ENCODE data around the gene FBXW10B.
"Not testable (repeated sequence)": the region's sequence is repeated elsewhere in the genome, so short reads cannot be mapped to it uniquely, and the experiment has no call there.

The FBXW10B gene

DNA sequence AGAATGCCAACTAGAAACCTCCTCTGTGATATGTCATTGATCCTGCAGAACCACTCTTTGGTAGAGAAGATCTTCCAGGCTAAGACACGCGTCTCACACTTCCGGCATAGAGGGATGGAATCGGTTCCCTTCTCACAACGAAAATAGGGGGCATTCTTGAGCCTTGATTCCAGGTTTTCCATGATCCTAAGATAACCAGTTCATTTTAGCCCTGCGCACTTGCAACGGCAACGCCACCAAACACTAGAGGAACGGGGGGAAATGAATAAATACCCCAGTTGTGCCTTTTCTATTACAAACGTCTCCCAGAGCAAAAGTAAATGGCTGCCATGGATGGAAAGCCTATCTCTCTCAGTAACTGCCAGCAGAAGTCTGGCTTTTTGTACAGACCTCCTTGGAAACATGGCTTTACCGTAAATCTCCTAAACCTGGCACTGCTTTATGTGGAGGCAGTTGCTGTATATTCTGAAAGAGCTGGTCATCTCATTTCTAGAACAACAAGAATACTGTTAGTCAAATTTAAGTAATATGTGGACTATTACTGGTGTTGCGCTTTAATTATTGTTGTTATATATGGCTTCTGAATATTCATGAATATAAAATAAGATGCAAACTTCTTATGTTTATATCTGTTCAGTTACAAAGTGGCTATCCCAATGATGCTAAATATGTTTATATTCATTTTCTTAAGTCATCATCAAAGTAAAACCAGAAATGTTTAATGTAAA, at the start of gene FBXW10B:
FBXW10B (minus strand) TSS at position 374 of the 728 bp plus-strand sequence; CDS start at position 182, 192 bp downstream.
- DNase-seq (ENCODE audit: extremely low spot score); CTCF ChIA-PET; POLR2A ChIA-PET: not testable (repeated sequence)

DNA sequence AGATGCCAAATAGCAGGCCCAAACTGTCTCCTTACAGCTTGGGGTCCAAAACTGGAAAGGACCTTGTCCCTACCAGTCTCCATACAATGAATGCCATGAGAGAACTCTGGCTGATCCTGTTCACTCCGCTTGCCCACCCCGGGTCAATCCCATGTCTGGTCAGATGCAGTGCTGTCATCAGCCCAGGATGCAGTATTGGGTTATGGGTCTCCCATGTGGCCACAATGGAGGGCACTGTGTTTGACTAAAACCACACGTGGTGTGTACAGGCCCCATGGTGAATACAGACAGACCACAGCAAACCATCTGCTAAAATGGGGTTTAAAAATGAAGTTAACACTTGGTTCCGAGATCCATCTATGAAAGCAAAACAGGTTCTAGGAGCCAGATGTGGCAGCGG, 44.2 kb upstream of the FBXW10B start:
- no peak for TF ChIP-seq FOXA1 (IDR thresholded peaks at IDR 0.05)
- no peak for TF ChIP-seq LEF1 (IDR thresholded peaks at IDR 0.05; ENCODE audit: borderline replicate concordance)
- no peak for TF ChIP-seq HDGF (IDR thresholded peaks at IDR 0.05; ENCODE audit: borderline replicate concordance)
- TF ChIP-seq NFRKB (IDR thresholded peaks at IDR 0.05), result no peak
- no peak for TF ChIP-seq CTBP1 (IDR thresholded peaks at IDR 0.05; ENCODE audit: borderline replicate concordance)
- TF ChIP-seq TARDBP (IDR thresholded peaks at IDR 0.05), result no peak
- TF ChIP-seq ARNT (IDR thresholded peaks at IDR 0.05), result no peak
- TF ChIP-seq L3MBTL2 (conservative IDR thresholded peaks at IDR 0.05), result no peak
- TF ChIP-seq BHLHE40 (IDR thresholded peaks at IDR 0.05; ENCODE audit: borderline replicate concordance), result no peak
- no peak for TF ChIP-seq PKNOX1 (IDR thresholded peaks at IDR 0.05)
- TF ChIP-seq ZNF384 (IDR thresholded peaks at IDR 0.05), result no peak
- TF ChIP-seq FOXK2 (IDR thresholded peaks at IDR 0.05), result no peak
- CTCF ChIA-PET, result no interaction called here
- POLR2A ChIA-PET, result no interaction called here
- DNase-seq (ENCODE audit: extremely low spot score), result no peak

- TF ChIP-seq ELF4 (IDR thresholded peaks at IDR 0.05) (no peak), FOXA1 (IDR thresholded peaks at IDR 0.05) (no peak), FOXM1 (IDR thresholded peaks at IDR 0.05; ENCODE audit: borderline replicate concordance) (no peak), ARNT (IDR thresholded peaks at IDR 0.05) (no peak), SP1 (IDR thresholded peaks at IDR 0.05) (no peak), LEF1 (IDR thresholded peaks at IDR 0.05; ENCODE audit: borderline replicate concordance) (no peak), NFRKB (IDR thresholded peaks at IDR 0.05) (no peak), ZNF384 (IDR thresholded peaks at IDR 0.05) (no peak), SUZ12 (IDR thresholded peaks at IDR 0.05) (no peak), CTBP1 (IDR thresholded peaks at IDR 0.05; ENCODE audit: borderline replicate concordance) (no peak), PKNOX1 (IDR thresholded peaks at IDR 0.05) (no peak), HDGF (IDR thresholded peaks at IDR 0.05; ENCODE audit: borderline replicate concordance) (no peak), L3MBTL2 (conservative IDR thresholded peaks at IDR 0.05) (no peak), FOXK2 (IDR thresholded peaks at IDR 0.05) (no peak)
- POLR2A ChIA-PET, result interaction anchor here (2.2 kb wide), 1 partner anchor 11 kb away, joined by 9 read pairs; no protein-coding TSS in a partner anchor
- DNase-seq (ENCODE audit: extremely low spot score), result no peak
- CTCF ChIA-PET, result no interaction called here
Measured at GRCh38 chr17:15663176-15663575, 43.7 kb upstream of the FBXW10B start.

DNA sequence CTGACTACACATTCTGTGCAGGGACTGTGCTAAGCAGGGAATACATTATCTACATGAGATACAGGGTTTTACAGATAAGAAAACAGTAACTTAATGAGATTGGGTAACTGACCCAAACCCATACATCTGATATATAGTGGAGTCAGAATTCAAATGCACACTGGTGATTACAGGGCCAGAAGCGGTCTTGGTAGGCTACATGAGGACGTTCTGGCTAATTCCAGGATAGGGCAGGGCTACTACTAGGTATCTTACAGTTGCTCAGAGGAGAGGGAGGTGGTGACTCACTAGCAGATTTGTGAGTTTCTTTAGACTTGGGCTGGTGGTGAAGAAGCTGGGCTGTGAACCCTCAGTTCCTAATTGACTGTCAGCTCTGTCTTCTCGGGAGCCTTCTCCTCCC, 43.2 kb upstream of the FBXW10B start:
- DNase-seq (ENCODE audit: extremely low spot score), result no peak
- TF ChIP-seq FOXA1 (IDR thresholded peaks at IDR 0.05) (no peak), HDGF (IDR thresholded peaks at IDR 0.05; ENCODE audit: borderline replicate concordance) (no peak), BHLHE40 (IDR thresholded peaks at IDR 0.05; ENCODE audit: borderline replicate concordance) (no peak), CTBP1 (IDR thresholded peaks at IDR 0.05; ENCODE audit: borderline replicate concordance) (no peak), LEF1 (IDR thresholded peaks at IDR 0.05; ENCODE audit: borderline replicate concordance) (no peak), L3MBTL2 (conservative IDR thresholded peaks at IDR 0.05) (no peak), SP1 (IDR thresholded peaks at IDR 0.05) (no peak), ELF4 (IDR thresholded peaks at IDR 0.05) (no peak), ZNF384 (IDR thresholded peaks at IDR 0.05) (no peak), PKNOX1 (IDR thresholded peaks at IDR 0.05) (no peak), FOXM1 (IDR thresholded peaks at IDR 0.05; ENCODE audit: borderline replicate concordance) (no peak), TARDBP (IDR thresholded peaks at IDR 0.05) (no peak), NFRKB (IDR thresholded peaks at IDR 0.05) (no peak), ARNT (IDR thresholded peaks at IDR 0.05) (no peak), SUZ12 (IDR thresholded peaks at IDR 0.05) (no peak), FOXK2 (IDR thresholded peaks at IDR 0.05) (no peak)
- CTCF ChIA-PET, result no interaction called here
- POLR2A ChIA-PET, result interaction anchor here (2.2 kb wide), 1 partner anchor 11 kb away, joined by 9 read pairs; no protein-coding TSS in a partner anchor

- DNase-seq (ENCODE audit: extremely low spot score), result no peak
- ChIA-PET CTCF (no interaction called here), POLR2A (no interaction called here)
- no peak for TF ChIP-seq FOXK2 (IDR thresholded peaks at IDR 0.05)
- no peak for TF ChIP-seq FOXM1 (IDR thresholded peaks at IDR 0.05; ENCODE audit: borderline replicate concordance)
- no peak for TF ChIP-seq SP1 (IDR thresholded peaks at IDR 0.05)
- TF ChIP-seq PKNOX1 (IDR thresholded peaks at IDR 0.05), result no peak
- TF ChIP-seq BHLHE40 (IDR thresholded peaks at IDR 0.05; ENCODE audit: borderline replicate concordance), result no peak
- no peak for TF ChIP-seq SUZ12 (IDR thresholded peaks at IDR 0.05)
Measured at GRCh38 chr17:15660077-15660476, 40.6 kb upstream of the FBXW10B start.

GRCh38 chr17:15659663-15660062, 40.2 kb upstream of the FBXW10B start:
- TF ChIP-seq ZNF384 (IDR thresholded peaks at IDR 0.05) (no peak), PKNOX1 (IDR thresholded peaks at IDR 0.05) (no peak), SP1 (IDR thresholded peaks at IDR 0.05) (no peak), CTBP1 (IDR thresholded peaks at IDR 0.05; ENCODE audit: borderline replicate concordance) (no peak), FOXM1 (IDR thresholded peaks at IDR 0.05; ENCODE audit: borderline replicate concordance) (no peak), FOXK2 (IDR thresholded peaks at IDR 0.05) (no peak)
- ChIA-PET POLR2A (no interaction called here), CTCF (no interaction called here)
- no peak for DNase-seq (ENCODE audit: extremely low spot score)
